ENCODE results near the gene RAB6B. TPM values are rescaled to one million over a fixed set of nuclear protein-coding genes. Genes with fewer than 3 reads are reported as not detected.

The RAB6B gene
- total RNA-seq, 1 donor = 0.72 TPM

DNA sequence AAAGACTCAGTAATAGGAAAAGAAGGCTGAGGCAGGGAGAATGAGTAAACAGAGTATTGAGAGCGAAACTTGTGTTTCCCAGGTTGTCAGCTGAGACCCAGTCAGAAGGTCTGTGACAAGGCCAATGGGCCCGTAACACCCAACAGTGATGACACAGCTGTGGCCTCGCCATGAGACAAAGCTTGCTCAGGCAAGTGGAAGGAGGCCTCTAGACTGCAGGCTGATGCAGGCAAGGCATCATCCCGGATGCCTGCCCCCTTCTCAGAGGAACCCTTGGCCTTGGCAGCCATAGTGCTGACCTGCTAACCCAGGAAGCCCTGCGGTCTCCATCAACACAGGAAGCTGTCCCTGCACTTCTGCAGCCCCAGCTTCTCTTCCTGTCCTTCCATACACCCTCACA is 15.4 kb downstream of the RAB6B start:
- H4K20me1 ChIP-seq (ENCODE audit: insufficient read depth, low read length) = no peaks in the 10 kb centered on the region
- TF ChIP-seq, protein P1, sequence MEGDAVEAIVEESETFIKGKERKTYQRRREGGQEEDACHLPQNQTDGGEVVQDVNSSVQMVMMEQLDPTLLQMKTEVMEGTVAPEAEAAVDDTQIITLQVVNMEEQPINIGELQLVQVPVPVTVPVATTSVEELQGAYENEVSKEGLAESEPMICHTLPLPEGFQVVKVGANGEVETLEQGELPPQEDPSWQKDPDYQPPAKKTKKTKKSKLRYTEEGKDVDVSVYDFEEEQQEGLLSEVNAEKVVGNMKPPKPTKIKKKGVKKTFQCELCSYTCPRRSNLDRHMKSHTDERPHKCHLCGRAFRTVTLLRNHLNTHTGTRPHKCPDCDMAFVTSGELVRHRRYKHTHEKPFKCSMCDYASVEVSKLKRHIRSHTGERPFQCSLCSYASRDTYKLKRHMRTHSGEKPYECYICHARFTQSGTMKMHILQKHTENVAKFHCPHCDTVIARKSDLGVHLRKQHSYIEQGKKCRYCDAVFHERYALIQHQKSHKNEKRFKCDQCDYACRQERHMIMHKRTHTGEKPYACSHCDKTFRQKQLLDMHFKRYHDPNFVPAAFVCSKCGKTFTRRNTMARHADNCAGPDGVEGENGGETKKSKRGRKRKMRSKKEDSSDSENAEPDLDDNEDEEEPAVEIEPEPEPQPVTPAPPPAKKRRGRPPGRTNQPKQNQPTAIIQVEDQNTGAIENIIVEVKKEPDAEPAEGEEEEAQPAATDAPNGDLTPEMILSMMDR (IDR thresholded peaks at IDR 0.05; ENCODE audit: extremely low read depth, low read depth, low read length) = no peak
- H3K27me3 ChIP-seq (ENCODE audit: insufficient read depth, low read length) = peaks cover 22% of the 10 kb centered on the region
- H3K27ac ChIP-seq (ENCODE audit: low read depth, low read length) = no peak overlapping the region
- H3K4me1 ChIP-seq (ENCODE audit: insufficient read depth, low read length) = no peaks in the 10 kb centered on the region
- H2AFZ ChIP-seq (ENCODE audit: low read length) = no peak overlapping the region
- no peak for DNase-seq (ENCODE audit: insufficient read length, low spot score, missing footprints)
- no peak overlapping the region for H3K4me2 ChIP-seq (ENCODE audit: insufficient read depth, low read length)
- H3K4me3 ChIP-seq (ENCODE audit: insufficient read depth, low read length) = no peak overlapping the region
- H3K9me3 ChIP-seq (ENCODE audit: low read depth, low read length) = no peaks in the 10 kb centered on the region
- H3K79me2 ChIP-seq (ENCODE audit: insufficient read depth, low read length) = no peaks in the 10 kb centered on the region
- H3K36me3 ChIP-seq (ENCODE audit: insufficient read depth, low read length) = no peaks in the 10 kb centered on the region

DNA sequence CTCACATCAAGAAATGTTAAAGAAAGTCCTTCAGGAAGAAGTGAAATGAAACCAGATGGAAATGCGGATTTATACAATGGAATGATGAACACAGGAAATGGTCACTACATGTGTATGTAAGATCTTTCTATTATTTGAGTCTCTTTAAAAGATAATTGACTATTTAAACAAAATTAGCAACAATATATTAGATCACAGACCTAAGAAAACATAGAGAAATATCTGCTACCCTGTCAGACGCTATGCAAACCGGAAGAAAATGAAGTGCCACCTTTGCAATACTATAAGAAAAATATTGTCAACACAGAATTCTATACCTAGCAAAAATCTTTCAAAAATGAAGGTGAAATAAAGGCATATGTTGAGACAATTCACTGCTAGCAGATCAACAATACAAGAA is 17.2 kb downstream of the RAB6B start:
- no peak overlapping the region for H3K4me3 ChIP-seq (ENCODE audit: insufficient read depth, low read length)
- TF ChIP-seq, protein P1 (IDR thresholded peaks at IDR 0.05; ENCODE audit: extremely low read depth, low read depth, low read length) = no peak
- no peak overlapping the region for H3K27ac ChIP-seq (ENCODE audit: low read depth, low read length)
- no peaks in the 10 kb centered on the region for H3K79me2 ChIP-seq (ENCODE audit: insufficient read depth, low read length)
- H3K4me1 ChIP-seq (ENCODE audit: insufficient read depth, low read length) = no peaks in the 10 kb centered on the region
- peaks cover 22% of the 10 kb centered on the region for H3K27me3 ChIP-seq (ENCODE audit: insufficient read depth, low read length)
- no peaks in the 10 kb centered on the region for H3K9me3 ChIP-seq (ENCODE audit: low read depth, low read length)
- no peak overlapping the region for H2AFZ ChIP-seq (ENCODE audit: low read length)
- no peaks in the 10 kb centered on the region for H3K36me3 ChIP-seq (ENCODE audit: insufficient read depth, low read length)
- no peaks in the 10 kb centered on the region for H4K20me1 ChIP-seq (ENCODE audit: insufficient read depth, low read length)
- no peak overlapping the region for H3K4me2 ChIP-seq (ENCODE audit: insufficient read depth, low read length)
- DNase-seq (ENCODE audit: insufficient read length, low spot score, missing footprints) = no peak

DNA sequence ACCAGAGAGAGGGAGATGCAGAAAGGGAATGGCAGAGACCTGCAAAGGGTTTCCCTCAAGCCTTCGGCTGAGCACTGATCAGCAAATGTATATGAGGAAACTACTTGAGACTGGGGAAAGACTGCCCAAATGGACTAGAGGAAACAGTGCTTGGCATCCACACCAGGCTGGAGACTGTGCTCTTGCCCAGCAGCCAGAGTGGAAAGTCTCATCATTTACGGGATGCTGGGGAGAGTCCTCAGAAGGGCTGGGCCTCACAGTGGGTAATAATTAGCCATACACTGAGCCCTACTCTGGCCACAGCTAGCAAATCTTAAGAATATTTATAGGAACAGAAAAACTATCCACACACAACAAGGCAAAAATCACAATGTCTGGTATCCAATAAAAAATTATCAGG is 18.5 kb downstream of the RAB6B start:
- peaks cover 25% of the 10 kb centered on the region for H3K27me3 ChIP-seq (ENCODE audit: insufficient read depth, low read length)
- DNase-seq (ENCODE audit: insufficient read length, low spot score, missing footprints) = no peak
- H3K9me3 ChIP-seq (ENCODE audit: low read depth, low read length) = no peaks in the 10 kb centered on the region
- H3K4me3 ChIP-seq (ENCODE audit: insufficient read depth, low read length) = no peak overlapping the region
- TF ChIP-seq, protein P1 (IDR thresholded peaks at IDR 0.05; ENCODE audit: extremely low read depth, low read depth, low read length) = no peak
- H3K79me2 ChIP-seq (ENCODE audit: insufficient read depth, low read length) = no peaks in the 10 kb centered on the region
- H3K36me3 ChIP-seq (ENCODE audit: insufficient read depth, low read length) = no peaks in the 10 kb centered on the region
- H3K4me1 ChIP-seq (ENCODE audit: insufficient read depth, low read length) = no peaks in the 10 kb centered on the region
- H3K4me2 ChIP-seq (ENCODE audit: insufficient read depth, low read length) = no peak overlapping the region
- no peak overlapping the region for H2AFZ ChIP-seq (ENCODE audit: low read length)
- H4K20me1 ChIP-seq (ENCODE audit: insufficient read depth, low read length) = no peaks in the 10 kb centered on the region
- H3K27ac ChIP-seq (ENCODE audit: low read depth, low read length) = no peak overlapping the region

DNA sequence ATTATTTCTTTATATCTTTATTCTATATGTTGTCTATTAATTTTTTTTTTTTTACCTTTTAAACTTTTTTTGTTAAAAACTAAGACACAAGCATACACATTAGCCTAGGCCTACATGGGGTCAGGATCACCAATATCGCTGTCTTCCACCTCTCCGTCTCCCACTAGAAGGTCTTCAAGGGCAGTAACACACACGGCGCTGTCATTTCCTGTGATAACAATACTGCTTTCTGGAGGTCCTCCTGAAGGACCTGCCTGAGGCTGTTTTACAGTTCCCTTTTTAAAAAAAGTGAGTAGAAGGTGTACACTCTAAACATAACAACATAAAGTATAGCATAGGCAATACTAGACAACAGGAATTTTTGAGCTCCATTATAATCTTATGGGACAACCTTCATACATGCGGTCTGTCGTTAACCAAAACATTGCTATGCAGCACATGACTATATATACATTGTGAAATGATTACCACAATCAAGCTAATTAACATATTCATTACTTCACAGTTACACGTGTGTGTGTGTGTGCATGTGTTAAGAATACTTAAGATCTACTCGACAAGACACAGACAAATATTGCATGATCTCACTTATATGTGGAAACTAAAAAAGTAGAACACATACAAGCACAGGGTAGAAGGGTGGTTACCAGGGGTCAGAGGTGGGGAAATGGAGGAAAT is 20.8 kb downstream of the RAB6B start:
- TF ChIP-seq, protein P1 (IDR thresholded peaks at IDR 0.05; ENCODE audit: extremely low read depth, low read depth, low read length) = no peak
- DNase-seq (ENCODE audit: insufficient read length, low spot score, missing footprints) = no peak
- Histone ChIP-seq H3K36me3 (ENCODE audit: insufficient read depth, low read length) (no peaks in the 10 kb centered on the region), H3K9me3 (ENCODE audit: low read depth, low read length) (no peaks in the 10 kb centered on the region), H3K4me2 (ENCODE audit: insufficient read depth, low read length) (no peak overlapping the region), H3K79me2 (ENCODE audit: insufficient read depth, low read length) (no peaks in the 10 kb centered on the region), H2AFZ (ENCODE audit: low read length) (no peak overlapping the region), H4K20me1 (ENCODE audit: insufficient read depth, low read length) (no peaks in the 10 kb centered on the region), H3K27ac (ENCODE audit: low read depth, low read length) (no peak overlapping the region), H3K27me3 (ENCODE audit: insufficient read depth, low read length) (peaks cover 25% of the 10 kb centered on the region), H3K4me3 (ENCODE audit: insufficient read depth, low read length) (no peak overlapping the region), H3K4me1 (ENCODE audit: insufficient read depth, low read length) (no peaks in the 10 kb centered on the region)

All from osteoblast (primary cell).